HepG2 (cell line): ENCODE data around the gene UCKL1. TPM values are rescaled to one million over a fixed set of nuclear protein-coding genes. Genes with fewer than 3 reads are reported as not detected.

Experiments used
- CHD2 ChIP-seq: IDR thresholded peaks from 2 replicates; pipeline ENCODE4 v1.6.1; 2011; ENCODE audit warnings: low read depth, low read length, improper control_type of control experiment
- EHMT2 ChIP-seq: fragments of 200-600 bp; sonication (generic); IDR thresholded peaks from 2 replicates; pipeline ENCODE4 v1.7.0; 2017; ENCODE audit warnings: antibody characterized with exemption, low read depth, low read length, borderline replicate concordance
- GABPA ChIP-seq, 2 experiments: IDR thresholded peaks; 2 replicates each; pipeline ENCODE4 v1.6.1; 2011 to 2016; ENCODE audit warnings: low read depth in 2 of 2, low read length in 1 of 2, missing biosample characterization in 1 of 2, missing genetic modification characterization in 1 of 2
- KDM1A ChIP-seq: IDR thresholded peaks from 2 replicates; pipeline ENCODE4 v1.6.1; 2016; ENCODE audit warnings: missing compliant biosample characterization
- RFXAP ChIP-seq: sonication (generic); formaldehyde crosslinking; IDR thresholded peaks from 2 replicates; pipeline ENCODE4 v1.4.0; 2020; ENCODE audit warnings: missing genetic modification reagents, borderline replicate concordance
- SRF ChIP-seq: IDR thresholded peaks from 2 replicates; pipeline ENCODE4 v1.6.1; 2011; ENCODE audit warnings: mild to moderate bottlenecking, low read depth, low read length, moderate library complexity
- TAF15 ChIP-seq: fragments of 200-400 bp; formaldehyde crosslinking; IDR thresholded peaks from one replicate; pipeline ENCODE4 v1.6.1; 2018; ENCODE audit warnings: mild to moderate bottlenecking, low read depth, low read length; ENCODE audit not compliant: poor library complexity, severe bottlenecking
- ZFP62 ChIP-seq: sonication (generic); formaldehyde crosslinking; IDR thresholded peaks from 2 replicates; pipeline ENCODE4 v1.4.0; 2020; ENCODE audit warnings: missing genetic modification reagents
- ZMAT3 ChIP-seq: sonication (generic); formaldehyde crosslinking; conservative IDR thresholded peaks from 2 replicates; pipeline ENCODE4 v1.7.0; 2021; ENCODE audit warnings: missing genetic modification reagents
- ZNF143 ChIP-seq: sonication (generic); formaldehyde crosslinking; IDR thresholded peaks from 2 replicates; pipeline ENCODE4 v1.4.0; 2020; ENCODE audit warnings: missing genetic modification reagents
- ZNF557 ChIP-seq: sonication (generic); formaldehyde crosslinking; IDR thresholded peaks from 2 replicates; pipeline ENCODE4 v1.4.0; 2020; ENCODE audit warnings: missing genetic modification reagents
- ZNF564 ChIP-seq: sonication (generic); formaldehyde crosslinking; IDR thresholded peaks from 2 replicates; pipeline ENCODE4 v1.8.1; 2023; ENCODE audit warnings: mild to moderate bottlenecking, missing genetic modification reagents
- ZNF792 ChIP-seq: IDR thresholded peaks from 2 replicates; pipeline ENCODE4 v1.6.1; 2016
- polyA plus RNA-seq, 8 experiments: library from polyadenylated mRNA; depleted of rRNA in 3 of 8; stranded (reverse) in 7 of 8; unstranded in 1 of 8; fragments of >200 nt; fragmentation: Illumina TruSeq in 4 of 8; extraction: Trizol in 4 of 8; gene quantifications; 2 replicates each; pipeline versions ENCODE4 v1.2.1 to v1.2.3, GENCODE V29; 2011 to 2016; ENCODE audit warnings: low read depth in 4 of 8, missing spikeins in 1 of 8, mixed read lengths in 1 of 8; ENCODE audit not compliant: insufficient read depth in 1 of 8
- total RNA-seq, 5 experiments: library from RNA; depleted of rRNA; stranded (reverse); fragments of >200 nt; fragmentation: Illumina TruSeq; extraction: Trizol; gene quantifications; 2 replicates each; pipeline ENCODE4 v1.2.3, GENCODE V29; 2016; ENCODE audit warnings: low read depth in 1 of 5
- TF ChIP-seq, protein P1 (sequence below), 2 experiments: sonication (generic) in 1 of 2; formaldehyde crosslinking in 1 of 2; IDR thresholded peaks; 2 replicates each; pipeline versions ENCODE4 v1.5.1 to v1.6.1; 2011 to 2020; ENCODE audit warnings: borderline replicate concordance in 1 of 2, low read depth in 1 of 2, low read length in 1 of 2, mild to moderate bottlenecking in 1 of 2, missing genetic modification reagents in 1 of 2, moderate library complexity in 1 of 2
- TF ChIP-seq, protein P2 (sequence below): sonication (generic); formaldehyde crosslinking; IDR thresholded peaks from 2 replicates; pipeline ENCODE4 v1.5.1; 2020; ENCODE audit warnings: missing genetic modification reagents, mild to moderate bottlenecking, borderline replicate concordance
- TF ChIP-seq, protein P3 (sequence below): sonication (generic); formaldehyde crosslinking; conservative IDR thresholded peaks from 2 replicates; pipeline ENCODE4 v1.8.0; 2022; ENCODE audit warnings: mild to moderate bottlenecking, moderate library complexity, missing genetic modification reagents
- TF ChIP-seq, protein P4 (sequence below): sonication (generic); formaldehyde crosslinking; IDR thresholded peaks from 2 replicates; pipeline ENCODE4 v1.4.0; 2020; ENCODE audit warnings: missing genetic modification reagents; ENCODE audit errors: not compliant biosample characterization

UCKL1 gene
- total and polyA plus RNA-seq, 2 of the 13 experiments (the other 11 are each of a cell fraction or from before 2014, with no cell fraction given) = 50.2 to 126 TPM

DNA sequence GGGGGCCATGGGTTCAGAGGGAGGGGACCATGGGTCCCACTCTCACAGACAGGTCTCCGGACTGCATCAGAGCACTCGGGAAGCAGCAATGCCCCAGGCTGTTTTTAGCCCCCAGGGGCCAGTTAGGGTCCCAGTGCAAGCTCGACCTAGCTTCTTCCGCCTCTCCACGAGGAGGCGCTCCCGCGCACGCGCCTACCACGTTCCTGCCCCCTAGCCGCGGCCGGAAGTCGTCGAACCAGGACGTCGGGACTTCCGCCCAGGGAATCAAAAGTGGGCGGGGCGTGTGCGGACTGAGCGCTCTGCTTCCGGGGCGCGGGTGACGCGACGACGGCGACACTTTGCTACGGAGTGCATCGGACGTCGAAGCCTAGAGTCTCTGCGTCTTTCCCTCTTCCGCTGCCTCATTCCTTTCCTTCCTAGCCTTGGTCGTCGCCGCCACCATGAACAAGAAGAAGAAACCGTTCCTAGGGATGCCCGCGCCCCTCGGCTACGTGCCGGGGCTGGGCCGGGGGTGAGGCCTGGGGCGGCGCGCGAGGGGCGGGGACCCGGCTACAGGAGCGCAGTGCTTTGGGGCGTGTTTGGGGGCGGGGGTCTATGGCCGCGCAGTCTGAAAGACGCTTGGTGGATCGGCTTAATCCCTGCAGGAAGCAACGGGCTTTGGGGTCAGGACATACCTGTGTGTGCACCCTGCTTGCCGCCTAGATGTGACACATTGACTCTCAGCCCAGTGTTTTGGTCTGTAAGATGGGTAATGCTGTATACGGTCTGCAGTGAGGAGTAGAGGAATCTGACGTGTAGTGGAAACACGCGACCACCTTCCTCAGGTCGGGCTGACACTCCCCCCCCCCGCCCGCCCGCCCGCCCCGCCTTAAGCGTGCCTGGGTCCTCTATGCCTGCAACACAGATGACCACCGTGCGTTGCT is 24.9 kb upstream of the UCKL1 start, which contains the start of gene PRPF6 (continued):
- TF ChIP-seq ZNF557 (CRISPR knock-in tag) (peak; percentile 96; the same call in 1 of the 2 replicates), ZNF792 (CRISPR knock-in tag) (peak; percentile 98), TAF15 (peak; percentile 100), ZFP62 (peak; percentile 13; the same call in 1 of the 2 replicates), KDM1A (CRISPR knock-in tag) (peak; percentile 29; the same call in 1 of the 2 replicates), GABPA (IDR thresholded peaks at IDR 0.05; ENCODE audit: low read depth, low read length) (no peak), GABPA (CRISPR knock-in tag; IDR thresholded peaks at IDR 0.05; ENCODE audit: low read depth) (peak; percentile 99), ZNF143 (CRISPR knock-in tag) (peak; percentile 88), CHD2 (peak; percentile 75; the same call in 1 of the 2 replicates), ZMAT3 (CRISPR knock-in tag) (peak; percentile 99), EHMT2 (no peak), RFXAP (CRISPR knock-in tag) (peak; percentile 95), SRF (no peak), ZNF564 (CRISPR knock-in tag) (0 out of 2 replicates have a peak, but pooled peaks have one; percentile 82)
- TF ChIP-seq, protein P1, sequence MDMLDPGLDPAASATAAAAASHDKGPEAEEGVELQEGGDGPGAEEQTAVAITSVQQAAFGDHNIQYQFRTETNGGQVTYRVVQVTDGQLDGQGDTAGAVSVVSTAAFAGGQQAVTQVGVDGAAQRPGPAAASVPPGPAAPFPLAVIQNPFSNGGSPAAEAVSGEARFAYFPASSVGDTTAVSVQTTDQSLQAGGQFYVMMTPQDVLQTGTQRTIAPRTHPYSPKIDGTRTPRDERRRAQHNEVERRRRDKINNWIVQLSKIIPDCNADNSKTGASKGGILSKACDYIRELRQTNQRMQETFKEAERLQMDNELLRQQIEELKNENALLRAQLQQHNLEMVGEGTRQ (IDR thresholded peaks at IDR 0.05; ENCODE audit: low read depth, low read length) = peak; percentile 2; the same call in 1 of the 2 replicates
- TF ChIP-seq, protein P1 (CRISPR knock-in tag; IDR thresholded peaks at IDR 0.05; ENCODE audit: borderline replicate concordance) = no peak
- TF ChIP-seq, protein P2, sequence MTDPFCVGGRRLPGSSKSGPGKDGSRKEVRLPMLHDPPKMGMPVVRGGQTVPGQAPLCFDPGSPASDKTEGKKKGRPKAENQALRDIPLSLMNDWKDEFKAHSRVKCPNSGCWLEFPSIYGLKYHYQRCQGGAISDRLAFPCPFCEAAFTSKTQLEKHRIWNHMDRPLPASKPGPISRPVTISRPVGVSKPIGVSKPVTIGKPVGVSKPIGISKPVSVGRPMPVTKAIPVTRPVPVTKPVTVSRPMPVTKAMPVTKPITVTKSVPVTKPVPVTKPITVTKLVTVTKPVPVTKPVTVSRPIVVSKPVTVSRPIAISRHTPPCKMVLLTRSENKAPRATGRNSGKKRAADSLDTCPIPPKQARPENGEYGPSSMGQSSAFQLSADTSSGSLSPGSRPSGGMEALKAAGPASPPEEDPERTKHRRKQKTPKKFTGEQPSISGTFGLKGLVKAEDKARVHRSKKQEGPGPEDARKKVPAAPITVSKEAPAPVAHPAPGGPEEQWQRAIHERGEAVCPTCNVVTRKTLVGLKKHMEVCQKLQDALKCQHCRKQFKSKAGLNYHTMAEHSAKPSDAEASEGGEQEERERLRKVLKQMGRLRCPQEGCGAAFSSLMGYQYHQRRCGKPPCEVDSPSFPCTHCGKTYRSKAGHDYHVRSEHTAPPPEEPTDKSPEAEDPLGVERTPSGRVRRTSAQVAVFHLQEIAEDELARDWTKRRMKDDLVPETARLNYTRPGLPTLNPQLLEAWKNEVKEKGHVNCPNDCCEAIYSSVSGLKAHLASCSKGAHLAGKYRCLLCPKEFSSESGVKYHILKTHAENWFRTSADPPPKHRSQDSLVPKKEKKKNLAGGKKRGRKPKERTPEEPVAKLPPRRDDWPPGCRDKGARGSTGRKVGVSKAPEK (CRISPR knock-in tag) = peak; percentile 49; the same call in 1 of the 2 replicates
- TF ChIP-seq, protein P3, sequence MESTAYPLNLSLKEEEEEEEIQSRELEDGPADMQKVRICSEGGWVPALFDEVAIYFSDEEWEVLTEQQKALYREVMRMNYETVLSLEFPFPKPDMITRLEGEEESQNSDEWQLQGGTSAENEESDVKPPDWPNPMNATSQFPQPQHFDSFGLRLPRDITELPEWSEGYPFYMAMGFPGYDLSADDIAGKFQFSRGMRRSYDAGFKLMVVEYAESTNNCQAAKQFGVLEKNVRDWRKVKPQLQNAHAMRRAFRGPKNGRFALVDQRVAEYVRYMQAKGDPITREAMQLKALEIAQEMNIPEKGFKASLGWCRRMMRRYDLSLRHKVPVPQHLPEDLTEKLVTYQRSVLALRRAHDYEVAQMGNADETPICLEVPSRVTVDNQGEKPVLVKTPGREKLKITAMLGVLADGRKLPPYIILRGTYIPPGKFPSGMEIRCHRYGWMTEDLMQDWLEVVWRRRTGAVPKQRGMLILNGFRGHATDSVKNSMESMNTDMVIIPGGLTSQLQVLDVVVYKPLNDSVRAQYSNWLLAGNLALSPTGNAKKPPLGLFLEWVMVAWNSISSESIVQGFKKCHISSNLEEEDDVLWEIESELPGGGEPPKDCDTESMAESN (CRISPR knock-in tag) = peak; percentile 98
- TF ChIP-seq, protein P4, sequence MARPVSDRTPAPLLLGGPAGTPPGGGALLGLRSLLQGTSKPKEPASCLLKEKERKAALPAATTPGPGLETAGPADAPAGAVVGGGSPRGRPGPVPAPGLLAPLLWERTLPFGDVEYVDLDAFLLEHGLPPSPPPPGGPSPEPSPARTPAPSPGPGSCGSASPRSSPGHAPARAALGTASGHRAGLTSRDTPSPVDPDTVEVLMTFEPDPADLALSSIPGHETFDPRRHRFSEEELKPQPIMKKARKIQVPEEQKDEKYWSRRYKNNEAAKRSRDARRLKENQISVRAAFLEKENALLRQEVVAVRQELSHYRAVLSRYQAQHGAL (CRISPR knock-in tag) = no peak
